ENCODE measurements around the gene MALL. TPM values are rescaled to one million over a fixed set of nuclear protein-coding genes. Genes with fewer than 3 reads are reported as not detected.

MALL gene
- total RNA-seq, 1 experiment from 2014 or later: 32.4 TPM

GRCh38 chr2:110140401-110140800, 24.8 kb upstream of the MALL start:
- H2AFZ ChIP-seq: no peak overlapping the region
- ChIA-PET POLR2A (ENCODE audit: unreplicated experiment) (no interaction called here), CTCF (no interaction called here)
- no peaks in the 10 kb centered on the region for H3K27me3 ChIP-seq (ENCODE audit: insufficient read depth, low read depth)
- H3K36me3 ChIP-seq (ENCODE audit: low read depth): no peaks in the 10 kb centered on the region
- BruUV-seq (replicated peaks): no TSS peak
- DNase-seq: no peak
- TF ChIP-seq EZH2 (IDR thresholded peaks at IDR 0.05; ENCODE audit: low read depth) (no peak), CTCF (conservative IDR thresholded peaks at IDR 0.05) (no peak)
- H3K27ac ChIP-seq: no peak overlapping the region
- H3K4me1 ChIP-seq (replicated peaks; ENCODE audit: insufficient read depth): no peaks in the 10 kb centered on the region
- H3K79me2 ChIP-seq (ENCODE audit: low read depth): no peaks in the 10 kb centered on the region
- no peaks in the 10 kb centered on the region for H4K20me1 ChIP-seq (ENCODE audit: insufficient read depth)
- H3K9me3 ChIP-seq (ENCODE audit: insufficient read depth, low read depth): no peaks in the 10 kb centered on the region
- intact Hi-C loops (cut with micrococcal nuclease; ENCODE audit: unreplicated experiment): no loop called here
- no peak overlapping the region for H3K4me2 ChIP-seq
- no peak overlapping the region for H3K4me3 ChIP-seq
- no peaks in the 10 kb centered on the region for H3K9me2 ChIP-seq (ENCODE audit: insufficient read depth)
- no peaks in the 10 kb centered on the region for H3F3A ChIP-seq (ENCODE audit: insufficient read depth, low read depth)

- H3K9me3 ChIP-seq (ENCODE audit: insufficient read depth, low read depth): no peaks in the 10 kb centered on the region
- TF ChIP-seq CTCF (conservative IDR thresholded peaks at IDR 0.05): no peak
- no peak for TF ChIP-seq EZH2 (IDR thresholded peaks at IDR 0.05; ENCODE audit: low read depth)
- H3K4me1 ChIP-seq (replicated peaks; ENCODE audit: insufficient read depth): no peaks in the 10 kb centered on the region
- H3K36me3 ChIP-seq (ENCODE audit: low read depth): no peaks in the 10 kb centered on the region
- DNase-seq: no peak
- H3K27ac ChIP-seq: no peak overlapping the region
- H3K9me2 ChIP-seq (ENCODE audit: insufficient read depth): no peaks in the 10 kb centered on the region
- H3K27me3 ChIP-seq (ENCODE audit: insufficient read depth, low read depth): no peaks in the 10 kb centered on the region
- no peaks in the 10 kb centered on the region for H4K20me1 ChIP-seq (ENCODE audit: insufficient read depth)
- CTCF ChIA-PET: interaction anchor here (0.7 kb wide), 1 partner anchor 13 kb away, joined by 3 read pairs; no protein-coding TSS in a partner anchor
- POLR2A ChIA-PET (ENCODE audit: unreplicated experiment): interaction anchor here (0.7 kb wide), 1 partner anchor 27 kb away, joined by 8 read pairs; no protein-coding TSS in a partner anchor
- intact Hi-C loops (cut with micrococcal nuclease; ENCODE audit: unreplicated experiment): no loop called here
- BruUV-seq (replicated peaks): no TSS peak
- no peaks in the 10 kb centered on the region for H3F3A ChIP-seq (ENCODE audit: insufficient read depth, low read depth)
- H3K4me2 ChIP-seq: no peak overlapping the region
- H3K4me3 ChIP-seq: no peak overlapping the region
- no peak overlapping the region for H2AFZ ChIP-seq
- H3K79me2 ChIP-seq (ENCODE audit: low read depth): no peaks in the 10 kb centered on the region
Measured at GRCh38 chr2:110134025-110134424, 18.4 kb upstream of the MALL start.

GRCh38 chr2:110131166-110131565, 15.5 kb upstream of the MALL start:
- no TSS peak for BruUV-seq (replicated peaks)
- Histone ChIP-seq H3K4me2 (no peak overlapping the region), H3K9me3 (ENCODE audit: insufficient read depth, low read depth) (no peaks in the 10 kb centered on the region), H3F3A (ENCODE audit: insufficient read depth, low read depth) (no peaks in the 10 kb centered on the region), H3K9me2 (ENCODE audit: insufficient read depth) (no peaks in the 10 kb centered on the region), H3K27ac (no peak overlapping the region), H2AFZ (no peak overlapping the region), H3K4me3 (no peak overlapping the region), H3K27me3 (ENCODE audit: insufficient read depth, low read depth) (no peaks in the 10 kb centered on the region), H4K20me1 (ENCODE audit: insufficient read depth) (no peaks in the 10 kb centered on the region), H3K79me2 (ENCODE audit: low read depth) (no peaks in the 10 kb centered on the region), H3K4me1 (replicated peaks; ENCODE audit: insufficient read depth) (0 out of 2 replicates have a peak, but pooled peaks cover 3% of the 10 kb centered on the region), H3K36me3 (ENCODE audit: low read depth) (no peaks in the 10 kb centered on the region)
- ChIA-PET CTCF (no interaction called here), POLR2A (ENCODE audit: unreplicated experiment) (interaction anchor here (0.6 kb wide), 1 partner anchor 30 kb away, joined by 4 read pairs; no protein-coding TSS in a partner anchor)
- intact Hi-C loops (cut with micrococcal nuclease; ENCODE audit: unreplicated experiment): no loop called here
- no peak for DNase-seq
- no peak for TF ChIP-seq CTCF (conservative IDR thresholded peaks at IDR 0.05)
- no peak for TF ChIP-seq EZH2 (IDR thresholded peaks at IDR 0.05; ENCODE audit: low read depth)

Measured in PC-9 (cell line).